GM21529 (cell line): ENCODE measurements around the gene TRIM73.
"Not testable (repeated sequence)": the region's sequence is repeated elsewhere in the genome, so short reads cannot be mapped to it uniquely, and the experiment has no call there.

Experiments
- ATAC-seq: cut with Tn5 transposase; IDR thresholded peaks from one replicate; pipeline ENCODE4 v1.9.1; 2021; ENCODE audit not compliant: unreplicated experiment

The TRIM73 gene

GRCh38 chr7:75395329-75395728, at the start of gene TRIM73:
Gene TRIM73, plus strand, starts transcription at chr7:75395629. Its CDS starts 3,305 bp downstream, at chr7:75398934.
- not testable (repeated sequence) for ATAC-seq

GRCh38 chr7:75358671-75359541, 36.5 kb upstream of the TRIM73 start:
- peak; percentile 53 for ATAC-seq

- ATAC-seq, result not testable (repeated sequence)
These were observed 35.9 kb upstream of the TRIM73 start for GRCh38 chr7:75359542-75359848.

- not testable (repeated sequence) for ATAC-seq
These were observed 31.4 kb upstream of the TRIM73 start for GRCh38 chr7:75364079-75364478.

GRCh38 chr7:75366643-75367042, 28.8 kb upstream of the TRIM73 start:
- not testable (repeated sequence) for ATAC-seq

GRCh38 chr7:75367313-75367712, 28.1 kb upstream of the TRIM73 start:
- ATAC-seq, result not testable (repeated sequence)

- not testable (repeated sequence) for ATAC-seq
These were observed 21.3 kb upstream of the TRIM73 start for GRCh38 chr7:75374144-75374518.

GRCh38 chr7:75374519-75375317, 20.7 kb upstream of the TRIM73 start:
- ATAC-seq, result not testable (repeated sequence)

GRCh38 chr7:75393194-75393593, 2.2 kb upstream of the TRIM73 start:
- not testable (repeated sequence) for ATAC-seq

- not testable (repeated sequence) for ATAC-seq
These were observed 2.4 kb downstream of the TRIM73 start for GRCh38 chr7:75397865-75398264.

- peak; percentile 72 for ATAC-seq
These were observed 3.6 kb downstream of the TRIM73 start for GRCh38 chr7:75398771-75399700.

GRCh38 chr7:75400575-75400974, 5.1 kb downstream of the TRIM73 start:
- ATAC-seq, result not testable (repeated sequence)

GRCh38 chr7:75403455-75404443, 8.3 kb downstream of the TRIM73 start:
- ATAC-seq, result not testable (repeated sequence)

- ATAC-seq, result not testable (repeated sequence)
These were observed 9.2 kb downstream of the TRIM73 start for GRCh38 chr7:75404663-75405062.

GRCh38 chr7:75409880-75410822, 14.7 kb downstream of the TRIM73 start:
- ATAC-seq, result peak; percentile 88

- ATAC-seq, result not testable (repeated sequence)
These were observed 15.4 kb downstream of the TRIM73 start for GRCh38 chr7:75410823-75411173.

GRCh38 chr7:75414204-75414603, 18.8 kb downstream of the TRIM73 start:
- ATAC-seq, result not testable (repeated sequence)

- not testable (repeated sequence) for ATAC-seq
These were observed 19.4 kb downstream of the TRIM73 start for GRCh38 chr7:75414708-75415427.
